ENCODE data around the gene ACSS2. TPM values are rescaled to one million over a fixed set of nuclear protein-coding genes. Genes with fewer than 3 reads are reported as not detected.

Gene ACSS2
- total and polyA plus RNA-seq, 2 donors from 2014 or later = 53.1 to 98.9 TPM

DNA sequence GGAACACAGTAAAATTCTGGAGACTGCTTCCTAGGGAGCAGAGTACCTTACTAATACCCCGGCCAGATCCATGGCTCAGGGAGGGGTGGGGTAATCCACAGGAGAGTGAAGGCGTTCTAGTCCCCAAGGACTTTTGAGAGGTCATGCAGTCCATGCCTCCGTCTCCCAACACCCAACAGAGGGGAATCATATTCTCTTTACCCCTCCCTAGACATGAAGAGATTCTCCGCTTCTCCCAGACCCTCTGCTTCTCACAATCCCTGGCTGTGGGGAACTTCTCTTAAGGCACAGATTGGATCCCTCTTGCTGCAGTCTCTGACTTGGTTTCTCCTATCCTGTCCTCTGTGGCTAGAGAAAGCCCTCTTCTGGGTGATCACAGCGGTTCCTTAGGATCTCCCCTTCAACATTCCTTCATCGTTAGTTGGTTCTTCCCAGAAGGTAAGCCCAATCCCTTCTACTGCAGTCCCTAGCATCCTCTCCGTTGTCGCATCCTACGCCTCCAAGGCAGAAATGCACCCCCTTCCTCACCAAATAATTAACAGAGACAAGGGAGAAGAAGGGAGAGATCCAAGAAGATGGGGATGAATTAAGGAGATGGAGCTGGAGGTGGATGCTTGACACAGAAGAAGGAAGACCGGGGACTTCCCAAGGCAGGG lies 4.3 kb upstream of the ACSS2 start:
- peak in 1 of 5 donors; percentile 17 for DNase-seq
- intact Hi-C loops (cut with DNase I) = loop anchor here (5.0 kb wide), 1 partner anchor 85 kb away; the partner anchor contains the start of genes GSS and MYH7B
- Histone ChIP-seq H3K4me1 (ENCODE audit: control insufficient read depth in 2 of 3, insufficient read depth in 2 of 3, low read depth in 1 of 3, low read length in 3 of 3) (peaks cover 0 to 27% (median 13%) of the 10 kb centered on the region in 3 donors), H3K27ac (ENCODE audit: low read depth in 2 of 2, low read length in 2 of 2) (no peak overlapping the region), H3K27me3 (ENCODE audit: control insufficient read depth, insufficient read depth, low read length) (no peaks in the 10 kb centered on the region), H3K9me3 (ENCODE audit: control insufficient read depth in 2 of 3, insufficient read depth in 1 of 3, low read length in 3 of 3) (no peaks in the 10 kb centered on the region), H3K9ac (ENCODE audit: low read length in 3 of 3) (peak overlapping the region; percentile 37 to 76 (median 56)), H3K36me3 (ENCODE audit: control insufficient read depth in 2 of 3, insufficient read depth in 3 of 3, low read length in 3 of 3) (no peaks in the 10 kb centered on the region), H3K4me3 (ENCODE audit: low read length in 3 of 3) (peak overlapping the region; percentile 73 to 77 (median 74))
- FAIRE-seq = no peak
- TF ChIP-seq, protein P1, sequence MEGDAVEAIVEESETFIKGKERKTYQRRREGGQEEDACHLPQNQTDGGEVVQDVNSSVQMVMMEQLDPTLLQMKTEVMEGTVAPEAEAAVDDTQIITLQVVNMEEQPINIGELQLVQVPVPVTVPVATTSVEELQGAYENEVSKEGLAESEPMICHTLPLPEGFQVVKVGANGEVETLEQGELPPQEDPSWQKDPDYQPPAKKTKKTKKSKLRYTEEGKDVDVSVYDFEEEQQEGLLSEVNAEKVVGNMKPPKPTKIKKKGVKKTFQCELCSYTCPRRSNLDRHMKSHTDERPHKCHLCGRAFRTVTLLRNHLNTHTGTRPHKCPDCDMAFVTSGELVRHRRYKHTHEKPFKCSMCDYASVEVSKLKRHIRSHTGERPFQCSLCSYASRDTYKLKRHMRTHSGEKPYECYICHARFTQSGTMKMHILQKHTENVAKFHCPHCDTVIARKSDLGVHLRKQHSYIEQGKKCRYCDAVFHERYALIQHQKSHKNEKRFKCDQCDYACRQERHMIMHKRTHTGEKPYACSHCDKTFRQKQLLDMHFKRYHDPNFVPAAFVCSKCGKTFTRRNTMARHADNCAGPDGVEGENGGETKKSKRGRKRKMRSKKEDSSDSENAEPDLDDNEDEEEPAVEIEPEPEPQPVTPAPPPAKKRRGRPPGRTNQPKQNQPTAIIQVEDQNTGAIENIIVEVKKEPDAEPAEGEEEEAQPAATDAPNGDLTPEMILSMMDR (IDR thresholded peaks at IDR 0.05; ENCODE audit: borderline replicate concordance, extremely low read depth, insufficient read depth) = no peak

- Histone ChIP-seq H3K9me3 (ENCODE audit: control insufficient read depth in 2 of 3, insufficient read depth in 1 of 3, low read length in 3 of 3) (no peaks in the 10 kb centered on the region), H3K27me3 (ENCODE audit: control insufficient read depth, insufficient read depth, low read length) (no peaks in the 10 kb centered on the region), H3K27ac (ENCODE audit: low read depth in 2 of 2, low read length in 2 of 2) (peak within 1 kb of the TSS; percentile 5 to 49), H3K9ac (ENCODE audit: low read length in 3 of 3) (peak within 1 kb of the TSS; percentile 54 to 88 (median 76)), H3K4me1 (ENCODE audit: control insufficient read depth in 2 of 3, insufficient read depth in 2 of 3, low read depth in 1 of 3, low read length in 3 of 3) (peaks cover 0 to 27% (median 13%) of the 10 kb centered on the region in 3 donors), H3K4me3 (ENCODE audit: low read length in 3 of 3) (peak within 1 kb of the TSS; percentile 74 to 78 (median 77)), H3K36me3 (ENCODE audit: control insufficient read depth in 2 of 3, insufficient read depth in 3 of 3, low read length in 3 of 3) (no peaks in the 10 kb centered on the region)
- intact Hi-C loops (cut with DNase I) = loop anchor here (5.0 kb wide), 1 partner anchor 85 kb away; the partner anchor contains the start of genes GSS and MYH7B
- FAIRE-seq = no peak
- peak; percentile 84 to 94 (median 89) for DNase-seq
- TF ChIP-seq, protein P1 (IDR thresholded peaks at IDR 0.05; ENCODE audit: borderline replicate concordance, extremely low read depth, insufficient read depth) = peak; percentile 51
Measured at GRCh38 chr20:34872622-34873224, 3.7 kb upstream of the ACSS2 start, which contains the start of gene GGT7. Gene GGT7 (minus strand): TSS chr20:34872856. CDS start chr20:34872815, 41 bp downstream.

GRCh38 chr20:34873583-34874093 lies 2.8 kb upstream of the ACSS2 start:
- Histone ChIP-seq H3K27ac (ENCODE audit: low read depth in 2 of 2, low read length in 2 of 2) (no peak overlapping the region), H3K36me3 (ENCODE audit: control insufficient read depth in 2 of 3, insufficient read depth in 3 of 3, low read length in 3 of 3) (no peaks in the 10 kb centered on the region), H3K4me1 (ENCODE audit: control insufficient read depth in 2 of 3, insufficient read depth in 2 of 3, low read depth in 1 of 3, low read length in 3 of 3) (peaks cover 0 to 31% (median 13%) of the 10 kb centered on the region in 3 donors), H3K4me3 (ENCODE audit: low read length in 3 of 3) (peak overlapping the region in 1 of 3 donors; percentile 77), H3K27me3 (ENCODE audit: control insufficient read depth, insufficient read depth, low read length) (no peaks in the 10 kb centered on the region), H3K9me3 (ENCODE audit: control insufficient read depth in 2 of 3, insufficient read depth in 1 of 3, low read length in 3 of 3) (no peaks in the 10 kb centered on the region), H3K9ac (ENCODE audit: low read length in 3 of 3) (peak overlapping the region in 1 of 3 donors; percentile 88)
- intact Hi-C loops (cut with DNase I) = loop anchor here (5.0 kb wide), 1 partner anchor 84 kb away; the partner anchor contains the start of genes GSS and MYH7B
- DNase-seq (no peak), FAIRE-seq (no peak)
- TF ChIP-seq, protein P1 (IDR thresholded peaks at IDR 0.05; ENCODE audit: borderline replicate concordance, extremely low read depth, insufficient read depth) = no peak
